DOHH2 (cell line): ENCODE data around the gene TMEM170A.

Experiments used
- H3F3A ChIP-seq: fragments of 200-600 bp; sonication (generic), shearing (Covaris generic); 2 replicates; pipeline ENCODE4 v1.6.0; 2016; ENCODE audit warnings: antibody characterized with exemption, mild to moderate bottlenecking; ENCODE audit not compliant: control insufficient read depth, insufficient read depth
- H3K27ac ChIP-seq: fragments of 200-600 bp; sonication (generic); 2 replicates; pipeline ENCODE4 v1.5.1; 2014; ENCODE audit warnings: low read depth, mild to moderate bottlenecking, low read length, moderate library complexity
- H3K27me3 ChIP-seq: fragments of 200-600 bp; sonication (generic); 2 replicates; pipeline ENCODE4 v1.6.1; 2014; ENCODE audit warnings: mild to moderate bottlenecking, low read length, mixed read lengths; ENCODE audit not compliant: control insufficient read depth
- H3K36me3 ChIP-seq: fragments of 200-600 bp; sonication (generic); 2 replicates; pipeline ENCODE4 v1.6.1; 2014; ENCODE audit warnings: mild to moderate bottlenecking, low read length, moderate library complexity, mixed read lengths; ENCODE audit not compliant: control insufficient read depth
- H3K4me1 ChIP-seq: fragments of 200-600 bp; sonication (generic); 2 replicates; pipeline ENCODE4 v1.6.1; 2014; ENCODE audit warnings: mild to moderate bottlenecking, low read length, mixed read lengths; ENCODE audit not compliant: control insufficient read depth
- H3K4me2 ChIP-seq: fragments of 200-600 bp; sonication (generic); 2 replicates; pipeline ENCODE4 v1.6.0; 2014; ENCODE audit warnings: mild to moderate bottlenecking, low read length, moderate library complexity
- H3K4me3 ChIP-seq: fragments of 200-600 bp; sonication (generic); 2 replicates; pipeline ENCODE4 v1.5.1; 2014; ENCODE audit warnings: mild to moderate bottlenecking, low read length, mixed read lengths
- H3K79me2 ChIP-seq: fragments of 200-600 bp; sonication (generic); 2 replicates; pipeline ENCODE4 v1.6.1; 2014; ENCODE audit warnings: mild to moderate bottlenecking, low read length, mixed read lengths; ENCODE audit not compliant: control insufficient read depth
- H3K9me2 ChIP-seq: fragments of 200-600 bp; sonication (generic); replicated peaks from 2 replicates; pipeline ENCODE4 v1.6.1; 2014; ENCODE audit warnings: mild to moderate bottlenecking, low read length, mixed read lengths; ENCODE audit not compliant: control insufficient read depth
- H3K9me3 ChIP-seq: fragments of 200-600 bp; sonication (generic); 2 replicates; pipeline ENCODE4 v1.6.1; 2014; ENCODE audit warnings: antibody characterized with exemption, low read length, mixed read lengths; ENCODE audit not compliant: control insufficient read depth, insufficient read depth
- H4K20me1 ChIP-seq: fragments of 200-600 bp; sonication (generic); 2 replicates; pipeline ENCODE4 v1.6.0; 2014; ENCODE audit warnings: low read depth, mild to moderate bottlenecking, antibody characterized with exemption, low read length, moderate library complexity; ENCODE audit not compliant: control insufficient read depth, insufficient read depth
- CTCF ChIP-seq: fragments of 200-600 bp; sonication (generic); IDR thresholded peaks from one replicate; pipeline ENCODE4 v1.5.1; 2014; ENCODE audit warnings: antibody characterized with exemption, mild to moderate bottlenecking, low read depth, low read length; ENCODE audit not compliant: poor library complexity, severe bottlenecking
- EZH2phosphoT487 ChIP-seq: fragments of 200-600 bp; sonication (generic); IDR thresholded peaks from 2 replicates; pipeline ENCODE4 v1.6.1; 2017; ENCODE audit warnings: borderline replicate concordance, mild to moderate bottlenecking, antibody characterized with exemption, low read length, moderate library complexity, mixed read lengths

The TMEM170A gene

GRCh38 chr16:75416904-75417565 is 47.5 kb downstream of the TMEM170A start:
- H3K4me3 ChIP-seq: no peak overlapping the region
- H3K36me3 ChIP-seq: peaks cover 16% of the 10 kb centered on the region
- no peaks in the 10 kb centered on the region for H3K27me3 ChIP-seq
- peaks cover 7% of the 10 kb centered on the region; the same call in 1 of the 2 replicates for H4K20me1 ChIP-seq
- no peak overlapping the region for H3K4me2 ChIP-seq
- H3K79me2 ChIP-seq: peaks cover 71% of the 10 kb centered on the region
- no peak for TF ChIP-seq CTCF
- TF ChIP-seq EZH2phosphoT487: no peak
- no peaks in the 10 kb centered on the region for H3K9me2 ChIP-seq
- 0 out of 2 replicates have a peak, but pooled peaks cover 9% of the 10 kb centered on the region for H3F3A ChIP-seq
- no peaks in the 10 kb centered on the region for H3K9me3 ChIP-seq
- peaks cover 34% of the 10 kb centered on the region for H3K4me1 ChIP-seq
- H3K27ac ChIP-seq: no peak overlapping the region

GRCh38 chr16:75415169-75415905 is 49.2 kb downstream of the TMEM170A start:
- Histone ChIP-seq H3K36me3 (peaks cover 22% of the 10 kb centered on the region), H3K9me3 (no peaks in the 10 kb centered on the region), H3F3A (0 out of 2 replicates have a peak, but pooled peaks cover 4% of the 10 kb centered on the region), H3K27me3 (no peaks in the 10 kb centered on the region), H3K4me2 (no peak overlapping the region), H3K4me1 (peaks cover 17% of the 10 kb centered on the region), H3K9me2 (no peaks in the 10 kb centered on the region), H4K20me1 (peaks cover 7% of the 10 kb centered on the region; the same call in 1 of the 2 replicates), H3K27ac (no peak overlapping the region), H3K4me3 (no peak overlapping the region), H3K79me2 (peaks cover 54% of the 10 kb centered on the region)
- no peak for TF ChIP-seq CTCF
- no peak for TF ChIP-seq EZH2phosphoT487

- H3K79me2 ChIP-seq: peaks cover 40% of the 10 kb centered on the region
- 0 out of 2 replicates have a peak, but pooled peaks cover 4% of the 10 kb centered on the region for H3F3A ChIP-seq
- H3K27me3 ChIP-seq: no peaks in the 10 kb centered on the region
- H3K9me2 ChIP-seq: no peaks in the 10 kb centered on the region
- H3K4me2 ChIP-seq: no peak overlapping the region
- no peak overlapping the region for H3K4me3 ChIP-seq
- TF ChIP-seq CTCF: no peak
- TF ChIP-seq EZH2phosphoT487: no peak
- no peaks in the 10 kb centered on the region for H3K9me3 ChIP-seq
- H3K36me3 ChIP-seq: peaks cover 29% of the 10 kb centered on the region
- H3K27ac ChIP-seq: no peak overlapping the region
- H4K20me1 ChIP-seq: peaks cover 7% of the 10 kb centered on the region; the same call in 1 of the 2 replicates
- peaks cover 15% of the 10 kb centered on the region for H3K4me1 ChIP-seq
These were observed 50.5 kb downstream of the TMEM170A start for GRCh38 chr16:75413951-75414350.
